ENCODE data around the gene WNT11.

The WNT11 gene

GRCh38 chr11:76234416-76235232 lies 28.3 kb upstream of the WNT11 start:
- TF ChIP-seq CTCF (IDR thresholded peaks at IDR 0.05; ENCODE audit: low read depth, low read length), result peak; percentile 10
- DNase-seq (ENCODE audit: low read depth in 2 of 2), result peak; percentile 55 to 70
- peak overlapping the region; percentile 85 to 93 for H3K4me3 ChIP-seq (replicated peaks in 1 of 2; ENCODE audit: low read depth in 2 of 2, low read length in 2 of 2)

GRCh38 chr11:76234021-76234415 lies 27.7 kb upstream of the WNT11 start:
- peak; percentile 47 to 50 for DNase-seq (ENCODE audit: low read depth in 2 of 2)
- TF ChIP-seq CTCF (IDR thresholded peaks at IDR 0.05; ENCODE audit: low read depth, low read length), result no peak
- H3K4me3 ChIP-seq (replicated peaks in 1 of 2; ENCODE audit: low read depth in 2 of 2, low read length in 2 of 2), result peak overlapping the region in 1 of 2 donors; percentile 85

GRCh38 chr11:76233196-76233921 lies 27.1 kb upstream of the WNT11 start:
- no peak for DNase-seq (ENCODE audit: low read depth in 2 of 2)
- no peak for TF ChIP-seq CTCF (IDR thresholded peaks at IDR 0.05; ENCODE audit: low read depth, low read length)
- no peak overlapping the region for H3K4me3 ChIP-seq (replicated peaks in 1 of 2; ENCODE audit: low read depth in 2 of 2, low read length in 2 of 2)

GRCh38 chr11:76232026-76232665 lies 25.8 kb upstream of the WNT11 start:
- no peak overlapping the region for H3K4me3 ChIP-seq (replicated peaks in 1 of 2; ENCODE audit: low read depth in 2 of 2, low read length in 2 of 2)
- no peak for DNase-seq (ENCODE audit: low read depth in 2 of 2)
- no peak for TF ChIP-seq CTCF (IDR thresholded peaks at IDR 0.05; ENCODE audit: low read depth, low read length)

GRCh38 chr11:76231121-76231738 lies 24.9 kb upstream of the WNT11 start:
- no peak for TF ChIP-seq CTCF (IDR thresholded peaks at IDR 0.05; ENCODE audit: low read depth, low read length)
- no peak overlapping the region for H3K4me3 ChIP-seq (replicated peaks in 1 of 2; ENCODE audit: low read depth in 2 of 2, low read length in 2 of 2)
- no peak for DNase-seq (ENCODE audit: low read depth in 2 of 2)

- no peak for TF ChIP-seq CTCF (IDR thresholded peaks at IDR 0.05; ENCODE audit: low read depth, low read length)
- H3K4me3 ChIP-seq (replicated peaks in 1 of 2; ENCODE audit: low read depth in 2 of 2, low read length in 2 of 2), result no peak overlapping the region
- no peak for DNase-seq (ENCODE audit: low read depth in 2 of 2)
These were observed 24.1 kb upstream of the WNT11 start for GRCh38 chr11:76230392-76230791.
